A673 (cell line): Measurements from ENCODE around the gene OMD.

Source experiments
- CTCF ChIP-seq: fragments of 300-800, 200-600 bp; sonication (generic); conservative IDR thresholded peaks from 2 replicates; pipeline ENCODE4 v1.5.1; 2017; ENCODE audit warnings: low read depth, mild to moderate bottlenecking, antibody characterized with exemption, low read length, moderate library complexity, mixed read lengths
- EZH2 ChIP-seq: fragments of 200-600 bp; sonication (generic); IDR thresholded peaks from 2 replicates; pipeline ENCODE4 v1.6.1; 2017; ENCODE audit warnings: borderline replicate concordance, low read depth, mild to moderate bottlenecking, mixed read lengths, antibody characterized with exemption, low read length; ENCODE audit not compliant: poor library complexity, severe bottlenecking

- no peak for TF ChIP-seq CTCF
- no peak for TF ChIP-seq EZH2
Observed at GRCh38 chr9:92457576-92457975, 33.3 kb upstream of the OMD start.
